ENCODE measurements around the gene ACSM2A.
"Not testable (repeated sequence)": the region's sequence is repeated elsewhere in the genome, so short reads cannot be mapped to it uniquely, and the experiment has no call there.

The ACSM2A gene

GRCh38 chr16:20459227-20459626 is 7.9 kb downstream of the ACSM2A start:
- DNase-seq = not testable (repeated sequence)

GRCh38 chr16:20460313-20460712 is 9.0 kb downstream of the ACSM2A start:
- not testable (repeated sequence) for DNase-seq

- DNase-seq = not testable (repeated sequence)
These were observed 17.6 kb downstream of the ACSM2A start for GRCh38 chr16:20468954-20469353.

GRCh38 chr16:20469930-20470329 is 18.6 kb downstream of the ACSM2A start:
- DNase-seq = not testable (repeated sequence)

GRCh38 chr16:20470732-20471131 is 19.4 kb downstream of the ACSM2A start:
- not testable (repeated sequence) for DNase-seq

- not testable (repeated sequence) for DNase-seq
These were observed 25.9 kb downstream of the ACSM2A start for GRCh38 chr16:20477188-20477744.

GRCh38 chr16:20483989-20484388 is 32.7 kb downstream of the ACSM2A start:
- not testable (repeated sequence) for DNase-seq

- DNase-seq = no peak
These were observed 33.4 kb downstream of the ACSM2A start for GRCh38 chr16:20484726-20485125.

GRCh38 chr16:20485408-20485807 is 34.1 kb downstream of the ACSM2A start:
- no peak for DNase-seq

GRCh38 chr16:20490994-20491393 is 39.7 kb downstream of the ACSM2A start:
- DNase-seq = not testable (repeated sequence)

GRCh38 chr16:20491448-20491847 is 40.1 kb downstream of the ACSM2A start:
- not testable (repeated sequence) for DNase-seq

GRCh38 chr16:20504418-20504817 is 53.1 kb downstream of the ACSM2A start:
- DNase-seq = peak; percentile 51

GRCh38 chr16:20507280-20507679 is 56.0 kb downstream of the ACSM2A start:
- DNase-seq = no peak

GRCh38 chr16:20510323-20510722 is 59.0 kb downstream of the ACSM2A start:
- no peak for DNase-seq

GRCh38 chr16:20515688-20516090 is 64.4 kb downstream of the ACSM2A start:
- no peak for DNase-seq

- no peak for DNase-seq
These were observed 65.8 kb downstream of the ACSM2A start for GRCh38 chr16:20517149-20517548.

- DNase-seq = no peak
These were observed 67.9 kb downstream of the ACSM2A start for GRCh38 chr16:20519231-20519630.

GRCh38 chr16:20520103-20520502 is 68.8 kb downstream of the ACSM2A start:
- DNase-seq = no peak

- not testable (repeated sequence) for DNase-seq
These were observed 80.5 kb downstream of the ACSM2A start for GRCh38 chr16:20531795-20532194.

- not testable (repeated sequence) for DNase-seq
These were observed 81.0 kb downstream of the ACSM2A start for GRCh38 chr16:20532284-20532792.

- not testable (repeated sequence) for DNase-seq
These were observed 85.3 kb downstream of the ACSM2A start for GRCh38 chr16:20536669-20537068.

All from NCI-H2029 treated with DMSO at 0.1 percent for 48 hours (cell line).